Activated naive CD4-positive, alpha-beta T cell treated with anti-CD3 and anti-CD28 coated beads, Interleukin-2, amount 50 U/mL, for 16 hours (primary cell): ENCODE data around the gene CALHM2.
"Not testable (repeated sequence)": the region's sequence is repeated elsewhere in the genome, so short reads cannot be mapped to it uniquely, and the experiment has no call there.

ENCODE experiments used
- DNase-seq: peaks from one replicate; pipeline ENCODE4 v3.0.0-alpha.2; 2020

Gene CALHM2

GRCh38 chr10:103449208-103450144, 2.7 kb downstream of the CALHM2 start:
- DNase-seq, result no peak

- no peak for DNase-seq
Observed at GRCh38 chr10:103448746-103449145, 3.4 kb downstream of the CALHM2 start.

DNA sequence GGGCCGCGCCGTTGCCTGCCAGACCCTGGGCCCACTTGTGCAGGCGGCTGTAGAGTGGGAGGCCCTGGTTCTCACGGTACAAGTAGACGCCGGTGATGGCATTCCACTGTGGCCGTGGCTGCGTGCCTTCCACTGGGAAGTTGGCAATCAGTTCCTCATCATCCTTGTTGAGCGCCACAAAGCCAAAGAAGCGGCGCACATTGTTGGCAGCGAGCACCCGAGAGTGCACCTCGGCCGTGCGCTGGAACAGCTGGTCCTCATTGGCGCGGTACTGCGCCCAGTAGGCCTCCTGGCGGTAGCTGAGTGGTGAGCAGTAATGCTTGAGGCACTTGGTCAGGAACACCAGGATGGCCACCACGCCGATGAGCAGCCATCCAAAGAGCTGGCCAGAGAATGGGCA, 5.0 kb downstream of the CALHM2 start:
- DNase-seq, result no peak

DNA sequence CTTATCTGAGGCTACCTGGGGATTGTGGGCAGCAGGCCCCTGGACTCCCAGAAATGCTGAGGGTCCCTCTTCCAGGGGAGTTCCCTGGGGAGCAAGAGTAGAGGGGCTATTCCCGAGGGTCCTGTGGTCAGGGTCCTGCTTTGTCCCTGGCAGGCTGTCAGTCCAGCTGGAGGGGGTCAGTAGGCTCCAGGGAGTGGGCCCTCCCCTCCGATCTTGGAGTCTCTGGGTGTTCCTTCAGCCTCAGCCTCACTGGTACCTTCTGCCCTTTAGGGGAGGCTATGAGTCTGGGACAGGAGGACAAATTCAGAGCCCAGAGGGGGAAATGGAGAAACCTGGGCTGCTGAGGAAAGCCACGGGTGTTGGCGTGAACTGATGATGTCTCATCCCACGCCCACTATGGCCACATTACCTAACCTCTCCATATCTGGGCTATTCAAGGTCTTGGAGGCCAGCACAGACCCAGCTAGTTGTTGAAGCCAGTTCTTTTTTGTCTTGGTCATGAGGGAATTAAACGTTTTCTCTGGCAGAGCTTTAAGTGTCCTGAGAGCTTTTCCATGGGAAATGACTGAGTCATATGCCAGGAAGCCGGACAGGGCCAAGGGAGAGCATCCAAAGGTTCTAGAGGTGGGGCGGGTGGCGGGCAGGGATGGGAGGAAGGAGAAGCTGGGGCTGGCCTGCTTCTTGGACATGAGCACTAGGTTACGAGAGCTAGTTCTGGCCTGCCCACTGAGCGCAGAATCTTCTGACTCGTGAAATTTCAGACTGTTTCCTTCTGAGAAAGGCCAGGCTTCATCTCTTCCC, 6.2 kb downstream of the CALHM2 start:
- DNase-seq, result no peak

DNA sequence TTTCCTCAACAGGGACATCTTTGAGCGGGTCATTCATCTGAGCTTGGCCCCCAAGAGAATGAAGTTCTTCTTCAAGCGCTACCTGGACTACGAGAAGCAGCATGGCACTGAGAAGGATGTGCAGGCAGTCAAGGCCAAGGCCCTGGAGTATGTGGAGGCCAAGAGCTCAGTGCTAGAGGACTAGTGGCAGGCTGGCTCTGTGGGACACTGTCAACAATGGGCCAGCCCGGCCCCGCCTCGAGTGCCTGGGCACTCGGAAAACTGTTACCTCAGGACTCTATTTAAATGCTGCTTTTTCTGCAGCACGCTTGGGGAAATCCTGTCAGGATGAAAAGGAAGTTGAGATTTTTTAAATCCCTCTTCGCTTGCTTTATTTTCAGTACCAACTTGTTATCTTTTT, 6.8 kb downstream of the CALHM2 start:
- no peak for DNase-seq

- DNase-seq, result no peak
Observed at GRCh38 chr10:103444478-103444877, 7.7 kb downstream of the CALHM2 start.

DNA sequence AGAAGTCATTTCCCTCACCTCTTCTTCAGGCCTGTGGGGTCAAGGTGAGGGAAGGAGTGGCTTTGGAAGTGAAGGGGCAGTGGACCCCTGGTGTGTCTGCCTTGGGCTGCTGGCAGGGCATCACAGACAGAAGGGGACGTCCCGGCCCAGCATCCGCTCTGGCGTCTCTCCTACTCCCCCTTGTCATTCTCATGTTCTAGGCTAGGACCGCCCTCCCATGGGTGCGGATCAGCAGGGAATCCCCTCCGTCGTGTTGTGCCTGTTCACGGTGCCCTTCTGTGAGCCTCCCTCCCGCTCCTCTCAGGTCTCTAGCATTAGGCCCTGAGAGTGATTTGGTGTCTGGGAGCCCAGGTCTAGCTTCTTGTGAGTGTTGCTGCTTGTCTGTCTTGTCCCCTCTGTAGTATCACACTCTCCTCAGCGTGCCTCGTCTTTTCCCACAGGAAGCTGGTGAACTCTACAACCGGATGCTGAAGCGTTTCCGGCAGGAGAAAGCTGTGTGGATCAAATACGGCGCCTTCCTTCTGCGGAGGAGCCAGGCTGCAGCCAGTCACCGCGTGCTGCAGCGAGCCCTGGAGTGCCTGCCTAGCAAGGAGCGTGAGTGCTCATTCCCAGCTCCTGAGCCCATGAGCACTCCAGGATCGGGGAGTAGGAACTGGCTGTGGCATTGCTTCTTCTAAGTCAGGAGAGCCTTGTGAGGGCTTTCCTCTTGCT, 8.5 kb downstream of the CALHM2 start:
- no peak for DNase-seq

- DNase-seq, result no peak
Observed at GRCh38 chr10:103442031-103442461, 10.1 kb downstream of the CALHM2 start.

- no peak for DNase-seq
Observed at GRCh38 chr10:103441611-103442010, 10.6 kb downstream of the CALHM2 start.

DNA sequence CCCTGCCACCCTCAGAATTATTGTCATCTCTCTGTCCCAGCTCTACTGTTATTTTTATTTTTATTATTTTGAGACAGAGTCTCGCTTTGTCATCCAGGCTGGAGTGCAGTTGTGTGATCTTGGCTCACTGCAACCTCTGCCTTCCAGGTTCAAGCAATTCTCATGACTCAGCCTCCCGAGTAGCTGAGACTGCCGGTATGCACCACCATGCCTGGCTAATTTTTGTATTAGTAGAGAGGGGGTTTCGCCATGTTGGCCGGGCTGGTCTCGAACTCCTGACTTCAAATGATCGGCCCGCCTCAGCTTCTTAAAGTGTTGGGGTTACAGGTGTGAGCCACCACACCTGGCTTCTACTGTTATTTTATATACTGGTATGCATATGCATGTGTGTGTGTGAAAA, 11.0 kb downstream of the CALHM2 start:
- DNase-seq, result no peak

DNA sequence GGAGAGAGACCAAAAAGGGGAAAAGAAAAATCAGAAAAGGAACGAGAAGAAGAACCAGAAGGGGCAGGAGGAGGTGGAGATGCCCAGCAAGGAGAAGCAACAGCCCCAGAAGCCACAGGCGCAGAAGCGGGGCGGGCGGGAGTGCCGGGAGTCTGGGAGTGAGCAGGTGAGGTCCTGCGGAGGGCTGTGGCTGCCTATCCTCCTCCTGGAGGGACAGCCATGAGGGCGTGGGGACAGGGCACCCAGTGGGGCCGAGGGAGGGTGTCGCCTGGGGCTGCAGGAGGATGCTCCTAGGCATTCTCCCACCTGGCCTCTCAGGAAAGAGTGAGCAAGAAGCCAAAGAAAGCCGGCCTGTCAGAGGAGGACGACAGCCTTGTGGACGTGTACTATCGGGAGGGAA, 11.8 kb downstream of the CALHM2 start:
- DNase-seq, result no peak

GRCh38 chr10:103439776-103440175, 12.4 kb downstream of the CALHM2 start:
- no peak for DNase-seq

DNA sequence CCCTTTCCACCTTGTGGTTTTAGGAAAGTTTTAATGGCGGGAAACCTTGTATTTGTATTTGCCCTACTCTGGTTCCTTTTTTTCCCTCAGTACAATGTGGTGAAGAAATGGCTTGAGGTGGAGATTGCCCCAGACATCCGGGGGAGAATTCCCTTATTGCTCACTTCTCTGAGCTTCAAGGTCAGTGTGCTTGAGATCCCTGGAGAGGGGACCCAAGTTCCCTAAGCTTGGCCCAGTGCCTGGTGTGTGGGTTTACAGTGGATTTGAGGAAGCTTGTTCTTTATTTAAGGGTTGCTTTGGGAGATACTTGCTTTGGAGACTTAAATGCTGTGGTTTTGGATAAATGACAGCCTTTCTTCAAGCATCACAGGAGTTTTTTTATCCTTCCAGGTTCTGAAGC, 18.3 kb downstream of the CALHM2 start:
- no peak for DNase-seq

GRCh38 chr10:103431902-103432301, 20.3 kb downstream of the CALHM2 start:
- DNase-seq, result no peak

- no peak for DNase-seq
Observed at GRCh38 chr10:103429647-103430046, 22.5 kb downstream of the CALHM2 start.

GRCh38 chr10:103428989-103429643, 23.1 kb downstream of the CALHM2 start:
- no peak for DNase-seq

GRCh38 chr10:103427866-103428265, 24.3 kb downstream of the CALHM2 start:
- no peak for DNase-seq

DNA sequence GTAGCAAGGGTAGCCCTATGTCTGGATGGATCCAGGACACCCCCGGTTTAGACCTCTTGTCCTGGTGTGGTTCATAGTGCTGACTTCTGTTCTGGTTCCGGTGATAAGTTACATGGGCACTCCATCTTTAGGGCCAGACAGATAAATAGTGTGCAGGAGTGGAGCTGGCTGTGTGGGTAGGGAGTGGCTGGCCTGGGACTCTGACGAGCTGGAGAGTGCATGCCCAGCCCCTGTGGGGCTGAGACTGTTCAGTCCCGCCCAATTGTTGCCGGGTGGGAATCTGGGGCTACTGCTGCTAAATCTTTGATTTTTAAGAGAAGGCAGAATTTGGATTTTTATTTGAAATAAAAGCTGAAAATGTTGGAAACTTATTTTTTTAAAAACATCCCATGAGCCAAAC, 28.4 kb downstream of the CALHM2 start:
- no peak for DNase-seq

- DNase-seq, result no peak
Observed at GRCh38 chr10:103419101-103419500, 33.1 kb downstream of the CALHM2 start.

DNA sequence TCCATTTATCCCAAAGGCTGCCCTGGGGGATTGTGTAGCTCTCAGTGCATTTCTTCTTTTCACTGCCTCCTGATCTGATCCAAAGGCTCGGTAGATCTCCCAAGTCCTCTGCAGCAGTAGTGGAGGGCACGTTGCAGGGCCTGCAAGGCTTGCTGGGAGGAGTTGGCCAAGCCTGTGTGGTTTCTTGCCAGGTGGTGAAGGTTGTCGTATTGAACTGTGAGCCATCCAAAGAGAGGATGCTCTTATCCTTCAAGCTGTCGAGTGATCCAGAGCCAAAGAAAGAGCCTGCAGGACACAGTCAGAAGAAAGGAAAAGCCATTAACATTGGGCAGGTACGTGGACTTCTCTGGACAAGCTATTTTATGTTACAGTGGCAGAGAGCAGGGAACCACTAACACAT, 34.6 kb downstream of the CALHM2 start:
- DNase-seq, result no peak

- not testable (repeated sequence) for DNase-seq
Observed at GRCh38 chr10:103417148-103417469, 35.1 kb downstream of the CALHM2 start.

- DNase-seq, result peak; percentile 38
Observed at GRCh38 chr10:103416436-103417147, 35.6 kb downstream of the CALHM2 start.
